Stimulated activated CD4-positive, alpha-beta T cell treated with anti-CD3 and anti-CD28 coated beads, Interleukin-15, amount 100 ng/mL, for 48 hours (primary cell): Measurements from ENCODE around the gene ANO2.

Experiments used
- DNase-seq, 2 donors: peaks; one replicate each; pipeline ENCODE4 v3.0.0-alpha.2; 2020; ENCODE audit warnings: low read depth in 2 of 2

The ANO2 gene

GRCh38 chr12:5582018-5582417 lies 363.0 kb downstream of the ANO2 start:
- DNase-seq: no peak

GRCh38 chr12:5581616-5582015 lies 363.4 kb downstream of the ANO2 start:
- no peak for DNase-seq

- no peak for DNase-seq
Measured at GRCh38 chr12:5581019-5581418, 364.0 kb downstream of the ANO2 start.

GRCh38 chr12:5578775-5579174 lies 366.3 kb downstream of the ANO2 start:
- no peak for DNase-seq

- no peak for DNase-seq
Measured at GRCh38 chr12:5577741-5578140, 367.3 kb downstream of the ANO2 start.

- DNase-seq: no peak
Measured at GRCh38 chr12:5577211-5577612, 367.8 kb downstream of the ANO2 start.

GRCh38 chr12:5575987-5576386 lies 369.1 kb downstream of the ANO2 start:
- DNase-seq: no peak

- DNase-seq: no peak
Measured at GRCh38 chr12:5575232-5575631, 369.8 kb downstream of the ANO2 start.

GRCh38 chr12:5573390-5573789 lies 371.7 kb downstream of the ANO2 start:
- no peak for DNase-seq

- no peak for DNase-seq
Measured at GRCh38 chr12:5571115-5571514, 373.9 kb downstream of the ANO2 start.

- DNase-seq: no peak
Measured at GRCh38 chr12:5570416-5570815, 374.6 kb downstream of the ANO2 start.

- no peak for DNase-seq
Measured at GRCh38 chr12:5568325-5568981, 376.6 kb downstream of the ANO2 start.

- no peak for DNase-seq
Measured at GRCh38 chr12:5567016-5567725, 377.9 kb downstream of the ANO2 start.

- no peak for DNase-seq
Measured at GRCh38 chr12:5565933-5566599, 379.0 kb downstream of the ANO2 start.

GRCh38 chr12:5562581-5562980 lies 382.5 kb downstream of the ANO2 start:
- no peak for DNase-seq

GRCh38 chr12:5561846-5562245 lies 383.2 kb downstream of the ANO2 start:
- DNase-seq: no peak

- no peak for DNase-seq
Measured at GRCh38 chr12:5561057-5561456, 384.0 kb downstream of the ANO2 start.

- no peak for DNase-seq
Measured at GRCh38 chr12:5560265-5560664, 384.8 kb downstream of the ANO2 start.

- DNase-seq: no peak
Measured at GRCh38 chr12:5557906-5558305, 387.2 kb downstream of the ANO2 start.

- no peak for DNase-seq
Measured at GRCh38 chr12:5556946-5557673, 387.9 kb downstream of the ANO2 start.

- peak in 1 of 2 donors; percentile 3 for DNase-seq
Measured at GRCh38 chr12:5556033-5556614, 388.9 kb downstream of the ANO2 start.

- no peak for DNase-seq
Measured at GRCh38 chr12:5554711-5555110, 390.3 kb downstream of the ANO2 start.
